Transverse colon (tissue), 1 donor: ENCODE data around the gene ATXN10.

Experiments
- EP300 ChIP-seq: sonication (generic); formaldehyde crosslinking; IDR thresholded peaks from one replicate; pipeline ENCODE4 v1.6.1; 2017; ENCODE audit warnings: antibody characterized with exemption, low read depth
- POLR2A ChIP-seq: fragments of 450-650 bp; IDR thresholded peaks from one replicate; pipeline ENCODE4 v1.6.1; 2016; ENCODE audit warnings: antibody characterized with exemption, mild to moderate bottlenecking, moderate library complexity

GRCh38 chr22:45772743-45773142 lies 101.1 kb downstream of the ATXN10 start:
- TF ChIP-seq POLR2A (no peak), EP300 (no peak)
